ENCODE data around the gene CELF1.

CELF1 gene

GRCh38 chr11:47478651-47479329 lies 74.1 kb downstream of the CELF1 start:
- no peak for DNase-seq

GRCh38 chr11:47477753-47478152 lies 75.2 kb downstream of the CELF1 start:
- DNase-seq: no peak

- DNase-seq: no peak
Measured at GRCh38 chr11:47477323-47477722, 75.6 kb downstream of the CELF1 start.

- no peak for DNase-seq
Measured at GRCh38 chr11:47470671-47471070, 82.3 kb downstream of the CELF1 start.

GRCh38 chr11:47469361-47470179 lies 83.4 kb downstream of the CELF1 start:
- DNase-seq: no peak

- no peak for DNase-seq
Measured at GRCh38 chr11:47468598-47469214, 84.2 kb downstream of the CELF1 start.

GRCh38 chr11:47467357-47467756 lies 85.6 kb downstream of the CELF1 start:
- no peak for DNase-seq

GRCh38 chr11:47466701-47467250 lies 86.2 kb downstream of the CELF1 start:
- DNase-seq: no peak

- DNase-seq: no peak
Measured at GRCh38 chr11:47466201-47466600, 86.7 kb downstream of the CELF1 start.

- DNase-seq: no peak
Measured at GRCh38 chr11:47464483-47464882, 88.4 kb downstream of the CELF1 start.

- no peak for DNase-seq
Measured at GRCh38 chr11:47461876-47462275, 91.1 kb downstream of the CELF1 start.

- DNase-seq: no peak
Measured at GRCh38 chr11:47460571-47461235, 92.2 kb downstream of the CELF1 start.

GRCh38 chr11:47454258-47454671 lies 98.7 kb downstream of the CELF1 start:
- DNase-seq: peak; percentile 80 to 81

GRCh38 chr11:47453365-47453764 lies 99.6 kb downstream of the CELF1 start:
- DNase-seq: no peak

- DNase-seq: no peak
Measured at GRCh38 chr11:47451990-47452389, 100.9 kb downstream of the CELF1 start.

- no peak for DNase-seq
Measured at GRCh38 chr11:47451436-47451835, 101.5 kb downstream of the CELF1 start.

- DNase-seq: no peak
Measured at GRCh38 chr11:47449541-47449940, 103.4 kb downstream of the CELF1 start.

GRCh38 chr11:47448566-47449427 lies 104.1 kb downstream of the CELF1 start, which contains the start of gene RAPSN:
Gene RAPSN (minus strand): TSS chr11:47449136. CDS start chr11:47448964, 172 bp downstream.
- no peak for DNase-seq

- DNase-seq: no peak
Measured at GRCh38 chr11:47447906-47448305, 105.0 kb downstream of the CELF1 start.

GRCh38 chr11:47446833-47447232 lies 106.1 kb downstream of the CELF1 start:
- DNase-seq: no peak

GRCh38 chr11:47445840-47446239 lies 107.1 kb downstream of the CELF1 start:
- DNase-seq: no peak

GRCh38 chr11:47443817-47444216 lies 109.1 kb downstream of the CELF1 start:
- DNase-seq: no peak
